ENCODE results near the gene DMBT1.

DNA sequence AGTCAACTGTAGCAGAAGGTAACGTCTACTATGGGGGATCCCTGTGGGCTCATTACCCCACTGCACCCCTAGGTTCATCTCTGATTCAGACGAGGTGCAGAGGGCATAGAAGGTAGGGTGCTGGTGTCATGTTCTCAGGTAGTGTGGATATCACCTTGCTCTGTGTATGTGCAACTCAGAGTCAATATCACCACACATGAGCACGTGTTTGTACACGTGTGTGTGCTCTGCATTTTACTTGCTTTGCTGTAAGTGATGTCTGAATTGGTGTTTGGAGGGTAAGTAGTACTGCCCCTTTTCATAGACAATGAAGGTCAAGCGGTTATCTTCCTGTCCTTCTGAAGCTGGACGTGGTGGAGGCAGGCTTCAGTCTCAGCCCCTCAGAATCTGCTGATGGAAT lies 10.4 kb downstream of the DMBT1 start:
- TF ChIP-seq, protein P1, sequence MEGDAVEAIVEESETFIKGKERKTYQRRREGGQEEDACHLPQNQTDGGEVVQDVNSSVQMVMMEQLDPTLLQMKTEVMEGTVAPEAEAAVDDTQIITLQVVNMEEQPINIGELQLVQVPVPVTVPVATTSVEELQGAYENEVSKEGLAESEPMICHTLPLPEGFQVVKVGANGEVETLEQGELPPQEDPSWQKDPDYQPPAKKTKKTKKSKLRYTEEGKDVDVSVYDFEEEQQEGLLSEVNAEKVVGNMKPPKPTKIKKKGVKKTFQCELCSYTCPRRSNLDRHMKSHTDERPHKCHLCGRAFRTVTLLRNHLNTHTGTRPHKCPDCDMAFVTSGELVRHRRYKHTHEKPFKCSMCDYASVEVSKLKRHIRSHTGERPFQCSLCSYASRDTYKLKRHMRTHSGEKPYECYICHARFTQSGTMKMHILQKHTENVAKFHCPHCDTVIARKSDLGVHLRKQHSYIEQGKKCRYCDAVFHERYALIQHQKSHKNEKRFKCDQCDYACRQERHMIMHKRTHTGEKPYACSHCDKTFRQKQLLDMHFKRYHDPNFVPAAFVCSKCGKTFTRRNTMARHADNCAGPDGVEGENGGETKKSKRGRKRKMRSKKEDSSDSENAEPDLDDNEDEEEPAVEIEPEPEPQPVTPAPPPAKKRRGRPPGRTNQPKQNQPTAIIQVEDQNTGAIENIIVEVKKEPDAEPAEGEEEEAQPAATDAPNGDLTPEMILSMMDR (IDR thresholded peaks at IDR 0.05): no peak
- TF ChIP-seq POLR2AphosphoS5 (IDR thresholded peaks at IDR 0.05; ENCODE audit: insufficient read depth in 1 of 2, low read depth in 1 of 2): no peak
